ENCODE measurements around the gene OR6N2.

Gene OR6N2

DNA sequence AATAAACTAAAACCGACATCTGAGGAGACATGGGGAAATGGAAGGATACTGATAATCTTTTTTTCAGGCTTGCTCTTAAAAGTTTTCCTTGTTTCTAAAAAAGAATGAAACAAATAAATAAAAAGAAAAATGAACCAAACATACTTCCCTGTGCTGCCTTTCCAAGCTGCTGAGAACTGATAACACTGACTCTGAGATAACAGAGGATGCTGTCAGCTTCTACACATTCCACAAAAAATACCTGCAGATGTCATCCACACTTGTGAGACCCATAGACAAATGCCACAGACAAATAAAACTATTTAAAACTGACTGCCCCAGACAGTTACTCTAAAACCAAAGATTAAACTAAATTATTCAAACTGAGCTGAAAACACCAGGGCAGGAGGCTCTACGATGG is 48.5 kb downstream of the OR6N2 start:
- H3K27me3 ChIP-seq (ENCODE audit: low read length) = no peaks in the 10 kb centered on the region
- H3K9me2 ChIP-seq (replicated peaks; ENCODE audit: insufficient read depth, low read length) = no peaks in the 10 kb centered on the region
- no peak overlapping the region for H3K27ac ChIP-seq (ENCODE audit: low read depth, low read length)
- H3K4me3 ChIP-seq (ENCODE audit: insufficient read depth, low read length, poor library complexity, severe bottlenecking) = no peak overlapping the region
- no peak overlapping the region for H3K4me2 ChIP-seq (ENCODE audit: low read depth, low read length, poor library complexity, severe bottlenecking)
- no peak overlapping the region for H3K9ac ChIP-seq (ENCODE audit: low read length)
- no peak overlapping the region for H2AFZ ChIP-seq (ENCODE audit: low read depth, low read length, severe bottlenecking)
- no peaks in the 10 kb centered on the region for H3K79me2 ChIP-seq (ENCODE audit: insufficient read depth, low read length)
- H4K20me1 ChIP-seq (ENCODE audit: low read depth, low read length) = no peaks in the 10 kb centered on the region
- TF ChIP-seq, protein P1, sequence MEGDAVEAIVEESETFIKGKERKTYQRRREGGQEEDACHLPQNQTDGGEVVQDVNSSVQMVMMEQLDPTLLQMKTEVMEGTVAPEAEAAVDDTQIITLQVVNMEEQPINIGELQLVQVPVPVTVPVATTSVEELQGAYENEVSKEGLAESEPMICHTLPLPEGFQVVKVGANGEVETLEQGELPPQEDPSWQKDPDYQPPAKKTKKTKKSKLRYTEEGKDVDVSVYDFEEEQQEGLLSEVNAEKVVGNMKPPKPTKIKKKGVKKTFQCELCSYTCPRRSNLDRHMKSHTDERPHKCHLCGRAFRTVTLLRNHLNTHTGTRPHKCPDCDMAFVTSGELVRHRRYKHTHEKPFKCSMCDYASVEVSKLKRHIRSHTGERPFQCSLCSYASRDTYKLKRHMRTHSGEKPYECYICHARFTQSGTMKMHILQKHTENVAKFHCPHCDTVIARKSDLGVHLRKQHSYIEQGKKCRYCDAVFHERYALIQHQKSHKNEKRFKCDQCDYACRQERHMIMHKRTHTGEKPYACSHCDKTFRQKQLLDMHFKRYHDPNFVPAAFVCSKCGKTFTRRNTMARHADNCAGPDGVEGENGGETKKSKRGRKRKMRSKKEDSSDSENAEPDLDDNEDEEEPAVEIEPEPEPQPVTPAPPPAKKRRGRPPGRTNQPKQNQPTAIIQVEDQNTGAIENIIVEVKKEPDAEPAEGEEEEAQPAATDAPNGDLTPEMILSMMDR (IDR thresholded peaks at IDR 0.05; ENCODE audit: insufficient read depth, low read length, poor library complexity, severe bottlenecking) = no peak
- TF ChIP-seq EZH2phosphoT487 (conservative IDR thresholded peaks at IDR 0.05; ENCODE audit: low read length) = no peak
- H3K9me3 ChIP-seq (ENCODE audit: insufficient read depth, low read length) = no peaks in the 10 kb centered on the region
- no peaks in the 10 kb centered on the region for H3K36me3 ChIP-seq (ENCODE audit: low read length)
- H3F3A ChIP-seq (ENCODE audit: insufficient read depth) = no peaks in the 10 kb centered on the region

DNA sequence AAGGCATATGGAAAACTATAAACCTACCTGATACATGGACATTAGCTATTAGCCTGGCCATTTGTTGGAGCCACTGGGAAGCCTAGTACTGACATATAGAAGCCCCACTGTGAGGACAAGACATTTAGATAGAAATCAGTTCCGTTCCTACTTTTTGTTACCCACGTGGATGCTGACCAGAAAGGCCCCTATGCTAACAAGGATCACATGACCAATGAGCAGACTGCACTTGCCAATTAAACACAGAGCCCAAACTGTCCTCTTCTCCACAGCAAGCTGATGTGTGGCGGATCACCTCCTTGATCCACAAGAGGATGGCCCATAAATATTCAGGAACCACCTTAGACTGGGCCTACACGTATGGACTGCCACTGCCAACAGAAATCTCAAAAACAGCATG is 49.3 kb downstream of the OR6N2 start:
- no peak overlapping the region for H2AFZ ChIP-seq (ENCODE audit: low read depth, low read length, severe bottlenecking)
- TF ChIP-seq, protein P1 (IDR thresholded peaks at IDR 0.05; ENCODE audit: insufficient read depth, low read length, poor library complexity, severe bottlenecking) = no peak
- no peak for TF ChIP-seq EZH2phosphoT487 (conservative IDR thresholded peaks at IDR 0.05; ENCODE audit: low read length)

DNA sequence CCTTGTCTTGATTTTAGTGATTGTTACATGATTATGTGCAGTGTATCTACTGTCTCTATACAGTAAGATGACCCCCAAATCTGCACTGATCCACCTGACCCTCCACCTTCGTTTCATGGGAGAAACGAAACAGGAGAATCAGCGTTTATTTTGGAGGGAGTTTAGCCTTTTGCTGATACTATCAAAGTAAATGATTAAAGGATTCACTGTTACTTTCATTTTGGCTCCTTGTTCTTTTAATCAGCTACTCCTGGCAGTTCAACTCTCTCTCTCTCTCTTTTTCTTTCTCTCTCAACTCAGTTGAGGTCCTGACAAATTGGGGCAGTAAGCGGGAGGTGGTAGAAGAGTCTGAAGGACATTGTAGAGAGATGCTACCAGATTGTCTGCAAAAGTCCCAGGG is 50.6 kb downstream of the OR6N2 start:
- Histone ChIP-seq H3K9me3 (ENCODE audit: insufficient read depth, low read length) (no peaks in the 10 kb centered on the region), H4K20me1 (ENCODE audit: low read depth, low read length) (no peaks in the 10 kb centered on the region), H3K79me2 (ENCODE audit: insufficient read depth, low read length) (no peaks in the 10 kb centered on the region), H3K9ac (ENCODE audit: low read length) (no peak overlapping the region), H3K27me3 (ENCODE audit: low read length) (no peaks in the 10 kb centered on the region), H2AFZ (ENCODE audit: low read depth, low read length, severe bottlenecking) (no peak overlapping the region), H3K4me3 (ENCODE audit: insufficient read depth, low read length, poor library complexity, severe bottlenecking) (no peak overlapping the region), H3K36me3 (ENCODE audit: low read length) (no peaks in the 10 kb centered on the region), H3K4me2 (ENCODE audit: low read depth, low read length, poor library complexity, severe bottlenecking) (no peak overlapping the region), H3K9me2 (replicated peaks; ENCODE audit: insufficient read depth, low read length) (no peaks in the 10 kb centered on the region), H3F3A (ENCODE audit: insufficient read depth) (no peaks in the 10 kb centered on the region), H3K27ac (ENCODE audit: low read depth, low read length) (no peak overlapping the region)
- TF ChIP-seq, protein P1 (IDR thresholded peaks at IDR 0.05; ENCODE audit: insufficient read depth, low read length, poor library complexity, severe bottlenecking) = no peak
- TF ChIP-seq EZH2phosphoT487 (conservative IDR thresholded peaks at IDR 0.05; ENCODE audit: low read length) = no peak

More for the DNA sequence above, 49.3 kb downstream of the OR6N2 start:
- Histone ChIP-seq H4K20me1 (ENCODE audit: low read depth, low read length) (no peaks in the 10 kb centered on the region), H3K27ac (ENCODE audit: low read depth, low read length) (no peak overlapping the region), H3K4me2 (ENCODE audit: low read depth, low read length, poor library complexity, severe bottlenecking) (no peak overlapping the region), H3K9me2 (replicated peaks; ENCODE audit: insufficient read depth, low read length) (no peaks in the 10 kb centered on the region), H3K27me3 (ENCODE audit: low read length) (no peaks in the 10 kb centered on the region), H3K9me3 (ENCODE audit: insufficient read depth, low read length) (no peaks in the 10 kb centered on the region), H3K9ac (ENCODE audit: low read length) (no peak overlapping the region), H3K36me3 (ENCODE audit: low read length) (no peaks in the 10 kb centered on the region), H3K79me2 (ENCODE audit: insufficient read depth, low read length) (no peaks in the 10 kb centered on the region), H3K4me3 (ENCODE audit: insufficient read depth, low read length, poor library complexity, severe bottlenecking) (no peak overlapping the region), H3F3A (ENCODE audit: insufficient read depth) (no peaks in the 10 kb centered on the region)

All from SU-DHL-6 (cell line).